GM12891 (cell line): ENCODE data around the gene GGCX.
"Not testable (repeated sequence)": the region's sequence is repeated elsewhere in the genome, so short reads cannot be mapped to it uniquely, and the experiment has no call there.

Experiments used
- DNase-seq: peaks from one replicate; pipeline ENCODE4 v3.0.0; 2011; ENCODE audit warnings: low spot score; ENCODE audit not compliant: insufficient read length
- FAIRE-seq: peaks from 2 replicates; lab custom pipeline; 2011; peaks lifted over from hg19 to GRCh38; lab: Jason Lieb, UNC
- PAX5 ChIP-seq: IDR thresholded peaks from 2 replicates; pipeline ENCODE4 v1.6.1; 2011; ENCODE audit warnings: low read length, moderate library complexity, mild to moderate bottlenecking; ENCODE audit not compliant: insufficient read depth, severe bottlenecking
- POLR2A ChIP-seq: IDR thresholded peaks from 2 replicates; pipeline ENCODE4 v1.6.1; 2011; ENCODE audit warnings: low read depth, low read length, control low read depth
- POLR2AphosphoS5 ChIP-seq: IDR thresholded peaks from 2 replicates; pipeline ENCODE4 v1.6.1; 2011; ENCODE audit warnings: low read depth, low read length, control low read depth
- POU2F2 ChIP-seq: IDR thresholded peaks from 2 replicates; pipeline ENCODE4 v1.6.1; 2011; ENCODE audit warnings: low read depth, mild to moderate bottlenecking, control low read depth, low read length, moderate library complexity
- SPI1 ChIP-seq: IDR thresholded peaks from 2 replicates; pipeline ENCODE4 v1.6.1; 2011; ENCODE audit warnings: low read depth, low read length, control low read depth
- TAF1 ChIP-seq: IDR thresholded peaks from 2 replicates; pipeline ENCODE4 v1.6.1; 2011; ENCODE audit warnings: low read depth, low read length, control low read depth

The GGCX gene

DNA sequence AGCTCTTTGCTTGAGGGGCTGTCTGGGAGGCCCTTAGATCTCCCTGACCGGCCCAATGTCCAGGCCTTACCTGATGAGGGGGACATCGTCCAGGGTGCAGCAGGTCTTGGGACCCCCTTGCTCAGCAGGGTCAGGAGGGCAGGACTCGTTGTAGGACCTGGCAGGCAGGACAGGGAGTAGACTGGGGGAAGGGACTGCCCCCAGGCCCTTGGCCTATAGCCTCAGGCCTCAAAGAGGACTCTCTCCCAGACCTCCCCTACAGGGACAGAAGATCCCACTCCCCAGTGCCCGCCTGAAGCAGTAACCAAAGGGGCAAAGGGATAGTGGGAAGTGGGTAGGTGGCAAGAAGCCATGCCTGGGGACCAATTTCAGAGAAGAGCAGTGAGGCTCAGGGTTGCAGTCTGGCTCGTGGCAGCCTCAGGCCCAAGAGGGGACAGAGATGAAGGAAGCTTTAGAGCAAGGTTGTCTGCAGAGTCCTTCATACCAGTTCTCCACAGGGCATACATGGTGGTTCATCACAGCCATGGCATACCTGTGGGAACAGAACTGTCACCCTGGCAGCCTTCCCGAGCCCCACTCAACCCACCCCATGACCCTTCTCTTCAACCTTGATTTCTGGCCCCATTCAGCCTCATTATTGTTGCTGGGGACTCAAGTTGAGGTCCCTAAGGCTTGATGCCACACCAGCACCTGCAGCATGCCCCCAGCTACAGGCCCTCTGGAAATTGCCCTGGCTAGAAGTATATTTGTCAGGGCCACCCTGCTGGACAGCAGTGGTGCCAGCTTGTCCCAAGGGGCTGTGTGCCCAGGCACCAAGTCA is 39.9 kb upstream of the GGCX start:
- no peak for FAIRE-seq
- TF ChIP-seq POLR2A (no peak), SPI1 (no peak)
- DNase-seq: no peak

- DNase-seq (no peak), FAIRE-seq (no peak)
- TF ChIP-seq SPI1 (no peak), POLR2AphosphoS5 (no peak; the same call in 1 of the 2 replicates), POU2F2 (no peak), TAF1 (no peak), POLR2A (peak; percentile 43; the same call in 1 of the 2 replicates), PAX5 (no peak)
These were observed 38.9 kb upstream of the GGCX start for GRCh38 chr2:85600235-85600575.

GRCh38 chr2:85599468-85600234 is 38.4 kb upstream of the GGCX start:
- TF ChIP-seq POLR2A (no peak), SPI1 (no peak), TAF1 (no peak), POLR2AphosphoS5 (0 out of 2 replicates have a peak, but pooled peaks have one; percentile 15), PAX5 (no peak), POU2F2 (no peak)
- FAIRE-seq: no peak
- no peak for DNase-seq

DNA sequence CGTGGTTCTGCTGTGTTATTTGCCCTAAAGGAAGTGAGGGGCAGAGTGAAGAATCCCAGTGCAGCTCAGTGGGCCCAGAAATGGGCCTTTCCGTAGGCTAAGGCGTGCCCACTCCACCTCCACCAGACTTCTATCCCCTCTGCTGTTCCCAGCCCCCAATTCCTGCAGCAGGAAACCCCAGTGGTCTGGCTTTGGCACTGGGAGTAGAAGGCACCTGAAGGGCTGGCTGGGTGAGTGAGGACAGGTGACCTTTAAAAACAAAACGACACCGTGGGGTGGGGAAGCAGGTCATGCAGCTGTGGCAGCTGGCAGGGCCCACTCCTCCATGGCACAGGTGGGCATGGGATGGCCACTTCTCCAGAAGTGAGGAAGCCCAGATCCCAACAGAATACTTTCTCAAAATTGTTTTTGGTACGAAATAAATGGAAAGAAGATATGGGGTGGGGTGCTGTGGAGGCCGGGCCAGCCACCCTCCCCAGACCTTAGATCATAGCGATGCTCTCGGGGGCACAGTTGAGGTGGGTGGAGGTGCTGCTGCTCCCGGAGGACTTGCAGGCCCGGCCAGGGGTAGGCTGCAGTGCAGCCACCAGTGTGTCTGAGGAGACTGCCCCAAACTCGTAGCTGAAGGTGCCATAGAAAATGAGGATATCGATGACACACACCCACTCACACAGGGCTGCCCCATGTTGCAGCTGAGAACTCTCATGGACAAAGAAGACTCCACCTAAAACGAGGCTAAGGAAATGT is 37.5 kb upstream of the GGCX start:
- DNase-seq (no peak), FAIRE-seq (no peak)
- TF ChIP-seq PAX5 (no peak), POU2F2 (no peak), POLR2AphosphoS5 (no peak), SPI1 (no peak), TAF1 (no peak), POLR2A (no peak)

GRCh38 chr2:85597241-85597640 is 35.9 kb upstream of the GGCX start:
- DNase-seq (no peak), FAIRE-seq (no peak)
- TF ChIP-seq SPI1 (no peak), POU2F2 (no peak), POLR2A (no peak), TAF1 (no peak), PAX5 (no peak), POLR2AphosphoS5 (no peak)

GRCh38 chr2:85596486-85597143 is 35.3 kb upstream of the GGCX start:
- no peak for TF ChIP-seq POLR2AphosphoS5
- TF ChIP-seq TAF1: no peak
- no peak for TF ChIP-seq SPI1
- no peak for TF ChIP-seq POU2F2
- TF ChIP-seq POLR2A: no peak
- TF ChIP-seq PAX5: no peak
- DNase-seq (no peak), FAIRE-seq (no peak)

- DNase-seq (no peak), FAIRE-seq (no peak)
- TF ChIP-seq POU2F2 (no peak), TAF1 (no peak), SPI1 (no peak), POLR2AphosphoS5 (no peak), POLR2A (no peak), PAX5 (no peak)
These were observed 34.7 kb upstream of the GGCX start for GRCh38 chr2:85596026-85596333.

- DNase-seq (peak; percentile 97), FAIRE-seq (peak; percentile 97)
- no peak for TF ChIP-seq POU2F2
- TF ChIP-seq POLR2A: peak; percentile 78
- no peak for TF ChIP-seq PAX5
- TF ChIP-seq TAF1: peak; percentile 43
- peak; percentile 55 for TF ChIP-seq SPI1
- TF ChIP-seq POLR2AphosphoS5: peak; percentile 84
These were observed 34.2 kb upstream of the GGCX start, which contains the start of gene RNF181 for GRCh38 chr2:85595301-85596025. Gene RNF181, plus strand, starts transcription at chr2:85595745. Its CDS starts 19 bp downstream, at chr2:85595764.

GRCh38 chr2:85594715-85595300 is 33.5 kb upstream of the GGCX start:
- DNase-seq: no peak
- TF ChIP-seq POLR2A (no peak), TAF1 (no peak), PAX5 (no peak), SPI1 (no peak), POLR2AphosphoS5 (no peak), POU2F2 (no peak)
- FAIRE-seq: peak; percentile 56

- no peak for TF ChIP-seq POLR2AphosphoS5
- no peak for TF ChIP-seq TAF1
- no peak for TF ChIP-seq POLR2A
- no peak for TF ChIP-seq PAX5
- no peak for TF ChIP-seq POU2F2
- TF ChIP-seq SPI1: no peak
- DNase-seq (no peak), FAIRE-seq (no peak)
These were observed 31.7 kb upstream of the GGCX start for GRCh38 chr2:85593023-85593422.

DNA sequence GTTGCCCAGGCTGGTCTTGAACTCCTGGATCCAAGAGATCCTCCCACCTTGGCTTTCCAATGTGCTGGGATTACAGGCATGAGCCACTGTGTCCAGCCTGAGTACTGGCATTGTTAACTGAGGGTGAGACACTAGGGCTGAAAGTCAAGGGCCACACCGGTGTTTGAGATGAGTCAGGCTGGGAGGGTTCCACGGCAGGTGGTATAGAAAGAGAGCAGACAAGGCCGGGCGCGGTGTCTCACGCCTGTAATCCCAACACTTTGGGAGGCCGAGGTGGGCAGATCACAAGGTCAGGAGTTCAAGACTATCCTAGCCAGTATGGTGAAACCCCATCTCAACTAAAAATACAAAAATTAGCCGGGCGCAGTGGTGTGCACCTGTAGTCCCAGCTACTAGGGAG is 31.0 kb upstream of the GGCX start:
- not testable (repeated sequence) for DNase-seq, FAIRE-seq
